ENCODE data around the gene PRPF6. TPM values are rescaled to one million over a fixed set of nuclear protein-coding genes. Genes with fewer than 3 reads are reported as not detected.
A peak's percentile ranks its signal among the peaks of the same experiment; 100 is the strongest.

Gene PRPF6
- total and polyA plus RNA-seq, 2 of the 13 experiments (the other 11 are each of a cell fraction or from before 2014, with no cell fraction given), result 63.7 to 101 TPM

DNA sequence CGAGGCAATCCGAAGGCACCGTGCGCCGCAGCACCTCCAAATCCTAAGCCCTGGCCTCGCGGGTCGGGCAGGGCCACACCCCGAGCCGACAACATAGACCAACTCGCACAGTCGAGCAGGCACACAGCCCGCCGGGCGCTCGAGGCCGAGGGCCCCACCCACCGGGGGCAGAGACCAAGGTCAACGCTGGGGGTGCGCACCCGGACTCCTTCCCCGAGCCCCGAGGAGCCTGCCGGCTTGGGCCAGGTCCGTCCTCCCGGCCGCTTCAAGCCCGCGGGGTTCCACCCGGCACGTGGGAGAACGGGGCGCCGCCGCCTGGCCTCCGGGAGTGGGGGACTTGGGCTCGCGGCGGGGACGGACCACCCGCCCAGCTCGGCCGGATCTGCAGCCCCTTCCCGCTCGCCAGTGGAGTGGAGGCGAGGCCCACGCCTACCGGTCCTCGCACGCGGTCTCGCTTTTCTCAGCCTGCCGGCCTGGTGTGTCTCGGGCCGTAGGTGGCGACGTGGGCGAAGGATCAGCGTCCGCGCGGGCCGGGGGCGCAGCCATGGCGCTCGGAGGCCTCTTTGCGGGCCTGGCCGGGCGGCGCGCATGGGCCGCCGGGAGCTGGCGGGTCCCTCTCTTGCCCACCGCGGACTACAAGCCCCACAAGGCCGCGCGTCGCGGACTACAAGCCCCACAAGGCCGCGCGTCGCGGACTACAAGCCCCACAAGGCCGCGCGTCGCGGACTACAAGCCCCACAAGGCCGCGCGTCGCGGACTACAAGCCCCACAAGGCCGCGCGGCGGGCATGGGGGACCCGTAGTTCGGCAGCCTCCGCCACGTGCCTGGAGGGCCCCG lies 24.9 kb upstream of the PRPF6 start, which contains the start of gene UCKL1 (continued):
- TF ChIP-seq, protein P1, sequence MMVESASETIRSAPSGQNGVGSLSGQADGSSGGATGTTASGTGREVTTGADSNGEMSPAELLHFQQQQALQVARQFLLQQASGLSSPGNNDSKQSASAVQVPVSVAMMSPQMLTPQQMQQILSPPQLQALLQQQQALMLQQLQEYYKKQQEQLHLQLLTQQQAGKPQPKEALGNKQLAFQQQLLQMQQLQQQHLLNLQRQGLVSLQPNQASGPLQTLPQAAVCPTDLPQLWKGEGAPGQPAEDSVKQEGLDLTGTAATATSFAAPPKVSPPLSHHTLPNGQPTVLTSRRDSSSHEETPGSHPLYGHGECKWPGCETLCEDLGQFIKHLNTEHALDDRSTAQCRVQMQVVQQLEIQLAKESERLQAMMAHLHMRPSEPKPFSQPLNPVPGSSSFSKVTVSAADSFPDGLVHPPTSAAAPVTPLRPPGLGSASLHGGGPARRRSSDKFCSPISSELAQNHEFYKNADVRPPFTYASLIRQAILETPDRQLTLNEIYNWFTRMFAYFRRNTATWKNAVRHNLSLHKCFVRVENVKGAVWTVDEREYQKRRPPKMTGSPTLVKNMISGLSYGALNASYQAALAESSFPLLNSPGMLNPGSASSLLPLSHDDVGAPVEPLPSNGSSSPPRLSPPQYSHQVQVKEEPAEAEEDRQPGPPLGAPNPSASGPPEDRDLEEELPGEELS (CRISPR knock-in tag; IDR thresholded peaks at IDR 0.05), result peak; percentile 80
- TF ChIP-seq MATR3 (CRISPR knock-in tag; IDR thresholded peaks at IDR 0.05) (0 out of 2 replicates have a peak, but pooled peaks have one; percentile 69), ELF4 (CRISPR knock-in tag; IDR thresholded peaks at IDR 0.05; ENCODE audit: borderline replicate concordance) (peak; percentile 95), SCMH1 (CRISPR knock-in tag; IDR thresholded peaks at IDR 0.05; ENCODE audit: borderline replicate concordance) (no peak), ZNF644 (CRISPR knock-in tag; IDR thresholded peaks at IDR 0.05; ENCODE audit: low read depth) (0 out of 2 replicates have a peak, but pooled peaks have one; percentile 21), CBX1 (IDR thresholded peaks at IDR 0.05; ENCODE audit: low read depth) (peak; percentile 87), ZNF143 (CRISPR knock-in tag; IDR thresholded peaks at IDR 0.05) (peak; percentile 98), ZNF460 (CRISPR knock-in tag; IDR thresholded peaks at IDR 0.05; ENCODE audit: borderline replicate concordance) (peak; percentile 78; the same call in 1 of the 2 replicates), ZNF589 (CRISPR knock-in tag; conservative IDR thresholded peaks at IDR 0.05) (peak; percentile 91; the same call in 1 of the 2 replicates), PCBP1 (IDR thresholded peaks at IDR 0.05; ENCODE audit: borderline replicate concordance, low read depth, low read length) (peak; percentile 73; the same call in 1 of the 2 replicates), REPIN1 (CRISPR knock-in tag; IDR thresholded peaks at IDR 0.05; ENCODE audit: borderline replicate concordance, low read depth) (peak; percentile 96), ZNF703 (CRISPR knock-in tag; IDR thresholded peaks at IDR 0.05; ENCODE audit: borderline replicate concordance) (peak; percentile 92), ZSCAN9 (CRISPR knock-in tag; IDR thresholded peaks at IDR 0.05; ENCODE audit: borderline replicate concordance) (peak; percentile 87)
- TF ChIP-seq, protein P2, sequence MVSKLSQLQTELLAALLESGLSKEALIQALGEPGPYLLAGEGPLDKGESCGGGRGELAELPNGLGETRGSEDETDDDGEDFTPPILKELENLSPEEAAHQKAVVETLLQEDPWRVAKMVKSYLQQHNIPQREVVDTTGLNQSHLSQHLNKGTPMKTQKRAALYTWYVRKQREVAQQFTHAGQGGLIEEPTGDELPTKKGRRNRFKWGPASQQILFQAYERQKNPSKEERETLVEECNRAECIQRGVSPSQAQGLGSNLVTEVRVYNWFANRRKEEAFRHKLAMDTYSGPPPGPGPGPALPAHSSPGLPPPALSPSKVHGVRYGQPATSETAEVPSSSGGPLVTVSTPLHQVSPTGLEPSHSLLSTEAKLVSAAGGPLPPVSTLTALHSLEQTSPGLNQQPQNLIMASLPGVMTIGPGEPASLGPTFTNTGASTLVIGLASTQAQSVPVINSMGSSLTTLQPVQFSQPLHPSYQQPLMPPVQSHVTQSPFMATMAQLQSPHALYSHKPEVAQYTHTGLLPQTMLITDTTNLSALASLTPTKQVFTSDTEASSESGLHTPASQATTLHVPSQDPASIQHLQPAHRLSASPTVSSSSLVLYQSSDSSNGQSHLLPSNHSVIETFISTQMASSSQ (IDR thresholded peaks at IDR 0.05; ENCODE audit: low read depth), result no peak; the same call in 1 of the 2 replicates
- TF ChIP-seq, protein P2 (CRISPR knock-in tag; IDR thresholded peaks at IDR 0.05; ENCODE audit: borderline replicate concordance), result peak; percentile 91; the same call in 1 of the 2 replicates
- TF ChIP-seq, protein P3, sequence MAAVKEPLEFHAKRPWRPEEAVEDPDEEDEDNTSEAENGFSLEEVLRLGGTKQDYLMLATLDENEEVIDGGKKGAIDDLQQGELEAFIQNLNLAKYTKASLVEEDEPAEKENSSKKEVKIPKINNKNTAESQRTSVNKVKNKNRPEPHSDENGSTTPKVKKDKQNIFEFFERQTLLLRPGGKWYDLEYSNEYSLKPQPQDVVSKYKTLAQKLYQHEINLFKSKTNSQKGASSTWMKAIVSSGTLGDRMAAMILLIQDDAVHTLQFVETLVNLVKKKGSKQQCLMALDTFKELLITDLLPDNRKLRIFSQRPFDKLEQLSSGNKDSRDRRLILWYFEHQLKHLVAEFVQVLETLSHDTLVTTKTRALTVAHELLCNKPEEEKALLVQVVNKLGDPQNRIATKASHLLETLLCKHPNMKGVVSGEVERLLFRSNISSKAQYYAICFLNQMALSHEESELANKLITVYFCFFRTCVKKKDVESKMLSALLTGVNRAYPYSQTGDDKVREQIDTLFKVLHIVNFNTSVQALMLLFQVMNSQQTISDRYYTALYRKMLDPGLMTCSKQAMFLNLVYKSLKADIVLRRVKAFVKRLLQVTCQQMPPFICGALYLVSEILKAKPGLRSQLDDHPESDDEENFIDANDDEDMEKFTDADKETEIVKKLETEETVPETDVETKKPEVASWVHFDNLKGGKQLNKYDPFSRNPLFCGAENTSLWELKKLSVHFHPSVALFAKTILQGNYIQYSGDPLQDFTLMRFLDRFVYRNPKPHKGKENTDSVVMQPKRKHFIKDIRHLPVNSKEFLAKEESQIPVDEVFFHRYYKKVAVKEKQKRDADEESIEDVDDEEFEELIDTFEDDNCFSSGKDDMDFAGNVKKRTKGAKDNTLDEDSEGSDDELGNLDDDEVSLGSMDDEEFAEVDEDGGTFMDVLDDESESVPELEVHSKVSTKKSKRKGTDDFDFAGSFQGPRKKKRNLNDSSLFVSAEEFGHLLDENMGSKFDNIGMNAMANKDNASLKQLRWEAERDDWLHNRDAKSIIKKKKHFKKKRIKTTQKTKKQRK (IDR thresholded peaks at IDR 0.05; ENCODE audit: low read length), result no peak
- TF ChIP-seq, protein P4, sequence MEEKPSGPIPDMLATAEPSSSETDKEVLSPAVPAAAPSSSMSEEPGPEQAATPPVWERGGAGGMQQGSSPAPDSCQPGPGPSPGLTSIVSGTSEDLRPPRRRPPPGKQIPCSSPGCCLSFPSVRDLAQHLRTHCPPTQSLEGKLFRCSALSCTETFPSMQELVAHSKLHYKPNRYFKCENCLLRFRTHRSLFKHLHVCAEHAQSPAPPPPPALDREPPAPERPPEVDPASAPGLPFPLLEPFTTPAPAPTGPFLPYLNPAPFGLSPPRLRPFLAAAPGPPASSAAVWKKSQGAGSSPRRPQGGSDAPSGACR (CRISPR knock-in tag; IDR thresholded peaks at IDR 0.05), result peak; percentile 98

Measured in HepG2 (cell line).